Fibroblast of lung (primary cell): ENCODE results near the gene GDF2.

Experiments used
- EZH2 ChIP-seq: IDR thresholded peaks from 2 replicates; pipeline ENCODE4 v1.5.1; 2012; ENCODE audit warnings: low read length, control low read depth, mild to moderate bottlenecking; ENCODE audit errors: missing control alignments
- TF ChIP-seq, protein P1 (sequence below), 2 donors: IDR thresholded peaks in 1 of 2; conservative IDR thresholded peaks in 1 of 2; 1 replicate in 1 of 2; 2 replicates in 1 of 2; pipeline ENCODE4 v1.5.1; 2011 to 2012; ENCODE audit warnings: low read length in 2 of 2, control low read depth in 1 of 2, inconsistent platforms in 1 of 2, low read depth in 1 of 2, mild to moderate bottlenecking in 1 of 2

DNA sequence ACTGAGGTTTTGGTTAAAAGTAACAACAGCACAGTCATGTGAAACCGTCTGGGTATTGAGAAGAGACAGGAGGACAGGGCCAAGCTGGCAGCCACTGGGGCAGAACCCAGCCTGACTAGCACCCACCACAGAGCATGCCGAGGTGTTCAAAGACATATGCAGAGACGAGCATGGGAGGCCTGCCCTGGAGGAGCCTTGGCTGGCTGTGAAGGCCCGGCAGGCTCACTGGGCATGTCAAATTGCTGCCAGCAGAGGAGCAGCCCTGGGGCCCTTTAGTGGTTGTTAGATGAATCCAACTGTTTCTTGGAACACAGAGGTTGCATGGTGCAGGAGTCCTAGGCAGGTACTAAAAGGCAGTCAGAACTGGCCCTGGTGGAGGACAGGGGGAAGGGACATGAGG lies 5.0 kb upstream of the GDF2 start:
- TF ChIP-seq, protein P1, sequence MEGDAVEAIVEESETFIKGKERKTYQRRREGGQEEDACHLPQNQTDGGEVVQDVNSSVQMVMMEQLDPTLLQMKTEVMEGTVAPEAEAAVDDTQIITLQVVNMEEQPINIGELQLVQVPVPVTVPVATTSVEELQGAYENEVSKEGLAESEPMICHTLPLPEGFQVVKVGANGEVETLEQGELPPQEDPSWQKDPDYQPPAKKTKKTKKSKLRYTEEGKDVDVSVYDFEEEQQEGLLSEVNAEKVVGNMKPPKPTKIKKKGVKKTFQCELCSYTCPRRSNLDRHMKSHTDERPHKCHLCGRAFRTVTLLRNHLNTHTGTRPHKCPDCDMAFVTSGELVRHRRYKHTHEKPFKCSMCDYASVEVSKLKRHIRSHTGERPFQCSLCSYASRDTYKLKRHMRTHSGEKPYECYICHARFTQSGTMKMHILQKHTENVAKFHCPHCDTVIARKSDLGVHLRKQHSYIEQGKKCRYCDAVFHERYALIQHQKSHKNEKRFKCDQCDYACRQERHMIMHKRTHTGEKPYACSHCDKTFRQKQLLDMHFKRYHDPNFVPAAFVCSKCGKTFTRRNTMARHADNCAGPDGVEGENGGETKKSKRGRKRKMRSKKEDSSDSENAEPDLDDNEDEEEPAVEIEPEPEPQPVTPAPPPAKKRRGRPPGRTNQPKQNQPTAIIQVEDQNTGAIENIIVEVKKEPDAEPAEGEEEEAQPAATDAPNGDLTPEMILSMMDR (conservative IDR thresholded peaks at IDR 0.05 in 1 of 2, IDR thresholded peaks at IDR 0.05 in 1 of 2; ENCODE audit: low read depth in 1 of 2, low read length in 2 of 2), result no peak
- no peak for TF ChIP-seq EZH2
